NCI-H774 (cell line): Measurements from ENCODE around the gene LRRC52.

Source experiments
- DNase-seq: peaks from one replicate; lab custom pipeline; 2025; lab: John Stamatoyannopoulos, UW

The LRRC52 gene

GRCh38 chr1:165543532-165544438 lies at the start of gene LRRC52:
TSS of gene LRRC52 (plus strand) at chr1:165544000. CDS start at chr1:165544297, 297 bp downstream.
- peak; percentile 74 for DNase-seq

- DNase-seq: no peak
These were observed 48.6 kb upstream of the LRRC52 start for GRCh38 chr1:165494949-165495857.

GRCh38 chr1:165495858-165496205 lies 48.0 kb upstream of the LRRC52 start:
- DNase-seq: no peak

- no peak for DNase-seq
These were observed 47.3 kb upstream of the LRRC52 start for GRCh38 chr1:165496501-165496900.

GRCh38 chr1:165497069-165498013 lies 46.5 kb upstream of the LRRC52 start:
- DNase-seq: no peak

GRCh38 chr1:165501330-165501969 lies 42.4 kb upstream of the LRRC52 start:
- no peak for DNase-seq

- no peak for DNase-seq
These were observed 41.8 kb upstream of the LRRC52 start for GRCh38 chr1:165501970-165502348.

- no peak for DNase-seq
These were observed 36.2 kb upstream of the LRRC52 start for GRCh38 chr1:165507570-165507969.

- DNase-seq: no peak
These were observed 35.5 kb upstream of the LRRC52 start for GRCh38 chr1:165508291-165508690.

GRCh38 chr1:165512816-165513215 lies 31.0 kb upstream of the LRRC52 start:
- DNase-seq: no peak

- no peak for DNase-seq
These were observed 27.3 kb upstream of the LRRC52 start for GRCh38 chr1:165516469-165516868.

GRCh38 chr1:165520646-165521045 lies 23.2 kb upstream of the LRRC52 start:
- DNase-seq: no peak

GRCh38 chr1:165524639-165525285 lies 19.0 kb upstream of the LRRC52 start:
- no peak for DNase-seq

GRCh38 chr1:165525708-165526107 lies 18.1 kb upstream of the LRRC52 start:
- no peak for DNase-seq

- DNase-seq: no peak
These were observed 16.4 kb upstream of the LRRC52 start for GRCh38 chr1:165527251-165528007.

- DNase-seq: no peak
These were observed 12.8 kb upstream of the LRRC52 start for GRCh38 chr1:165531021-165531420.

- no peak for DNase-seq
These were observed 11.7 kb upstream of the LRRC52 start for GRCh38 chr1:165532053-165532452.

- no peak for DNase-seq
These were observed 10.5 kb upstream of the LRRC52 start for GRCh38 chr1:165533254-165533653.

- no peak for DNase-seq
These were observed 7.8 kb upstream of the LRRC52 start for GRCh38 chr1:165536016-165536415.
